Osteocyte (in vitro differentiated cells): Measurements from ENCODE around the gene PBX2. TPM values are rescaled to one million over a fixed set of nuclear protein-coding genes. Genes with fewer than 3 reads are reported as not detected.
"Not testable (repeated sequence)": the region's sequence is repeated elsewhere in the genome, so short reads cannot be mapped to it uniquely, and the experiment has no call there.

ENCODE experiments used
- DNase-seq: peaks from one replicate; pipeline ENCODE4 v3.0.0; 2021; ENCODE audit warnings: mixed read lengths; ENCODE audit not compliant: unreplicated experiment; ENCODE audit errors: extremely low spot score
- H3K27ac Mint-ChIP-seq: one replicate; pipeline ENCODE4 v1.8.0; 2021; ENCODE audit warnings: mild to moderate bottlenecking, mixed read lengths; ENCODE audit not compliant: unreplicated experiment
- H3K27me3 Mint-ChIP-seq: one replicate; pipeline ENCODE4 v1.8.0; 2021; ENCODE audit warnings: mixed read lengths; ENCODE audit not compliant: unreplicated experiment
- H3K36me3 Mint-ChIP-seq: one replicate; pipeline ENCODE4 v1.8.0; 2021; ENCODE audit warnings: mixed read lengths; ENCODE audit not compliant: unreplicated experiment
- H3K4me1 Mint-ChIP-seq: one replicate; pipeline ENCODE4 v1.8.0; 2021; ENCODE audit warnings: mixed read lengths; ENCODE audit not compliant: unreplicated experiment
- H3K4me3 Mint-ChIP-seq: one replicate; pipeline ENCODE4 v1.8.0; 2021; ENCODE audit warnings: mild to moderate bottlenecking, moderate library complexity, mixed read lengths; ENCODE audit not compliant: unreplicated experiment
- H3K9me3 Mint-ChIP-seq: one replicate; pipeline ENCODE4 v1.8.0; 2021; ENCODE audit warnings: mixed read lengths; ENCODE audit not compliant: unreplicated experiment
- total RNA-seq: library from RNA; stranded (reverse); gene quantifications from 2 replicates; pipeline ENCODE4 v1.2.1, GENCODE V29; 2021
- TF ChIP-seq, protein P1 (sequence below): fragments of 200-600 bp; sonication (generic); IDR thresholded peaks from 2 replicates; pipeline ENCODE4 v1.5.0; 2021; ENCODE audit warnings: antibody characterized with exemption, mild to moderate bottlenecking, moderate library complexity

Gene PBX2
- total RNA-seq, 1 donor from 2014 or later = 77.1 TPM

DNA sequence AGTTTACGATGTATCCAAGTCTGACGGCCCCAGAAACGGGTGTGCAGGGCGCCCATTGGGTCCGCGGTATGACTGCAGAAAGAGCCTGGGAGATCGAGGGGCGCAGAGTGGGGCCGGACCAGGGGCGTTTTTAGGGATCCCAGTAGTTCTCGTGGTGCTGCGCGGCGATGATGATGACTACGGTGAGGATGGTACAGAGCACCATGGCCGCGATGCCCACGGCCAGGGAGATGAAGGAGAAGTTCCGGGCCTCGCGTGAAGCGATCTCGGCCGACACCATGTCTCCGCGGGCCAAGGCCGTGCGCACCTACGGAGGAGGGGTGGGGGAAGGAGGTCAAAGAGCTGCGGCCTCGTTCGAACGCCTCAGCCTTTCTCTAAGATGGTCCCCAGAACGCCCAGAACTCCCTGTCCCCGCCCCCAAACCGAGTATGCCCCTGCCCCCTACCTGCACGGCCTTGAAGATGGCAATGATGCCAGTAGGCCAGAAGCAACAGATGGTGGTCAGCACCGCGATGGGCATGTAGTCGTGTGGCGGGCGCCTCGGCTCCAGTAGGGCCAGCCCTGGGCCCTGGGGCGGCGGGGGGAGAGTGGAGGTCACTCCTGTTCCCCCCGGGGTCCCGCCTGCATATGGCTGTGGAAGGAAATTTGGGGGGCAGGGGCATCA lies 40.8 kb downstream of the PBX2 start:
- H3K9me3 Mint-ChIP-seq = no peaks in the 10 kb centered on the region
- H3K4me1 Mint-ChIP-seq = peaks cover 23% of the 10 kb centered on the region
- TF ChIP-seq, protein P1, sequence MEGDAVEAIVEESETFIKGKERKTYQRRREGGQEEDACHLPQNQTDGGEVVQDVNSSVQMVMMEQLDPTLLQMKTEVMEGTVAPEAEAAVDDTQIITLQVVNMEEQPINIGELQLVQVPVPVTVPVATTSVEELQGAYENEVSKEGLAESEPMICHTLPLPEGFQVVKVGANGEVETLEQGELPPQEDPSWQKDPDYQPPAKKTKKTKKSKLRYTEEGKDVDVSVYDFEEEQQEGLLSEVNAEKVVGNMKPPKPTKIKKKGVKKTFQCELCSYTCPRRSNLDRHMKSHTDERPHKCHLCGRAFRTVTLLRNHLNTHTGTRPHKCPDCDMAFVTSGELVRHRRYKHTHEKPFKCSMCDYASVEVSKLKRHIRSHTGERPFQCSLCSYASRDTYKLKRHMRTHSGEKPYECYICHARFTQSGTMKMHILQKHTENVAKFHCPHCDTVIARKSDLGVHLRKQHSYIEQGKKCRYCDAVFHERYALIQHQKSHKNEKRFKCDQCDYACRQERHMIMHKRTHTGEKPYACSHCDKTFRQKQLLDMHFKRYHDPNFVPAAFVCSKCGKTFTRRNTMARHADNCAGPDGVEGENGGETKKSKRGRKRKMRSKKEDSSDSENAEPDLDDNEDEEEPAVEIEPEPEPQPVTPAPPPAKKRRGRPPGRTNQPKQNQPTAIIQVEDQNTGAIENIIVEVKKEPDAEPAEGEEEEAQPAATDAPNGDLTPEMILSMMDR = no peak

DNA sequence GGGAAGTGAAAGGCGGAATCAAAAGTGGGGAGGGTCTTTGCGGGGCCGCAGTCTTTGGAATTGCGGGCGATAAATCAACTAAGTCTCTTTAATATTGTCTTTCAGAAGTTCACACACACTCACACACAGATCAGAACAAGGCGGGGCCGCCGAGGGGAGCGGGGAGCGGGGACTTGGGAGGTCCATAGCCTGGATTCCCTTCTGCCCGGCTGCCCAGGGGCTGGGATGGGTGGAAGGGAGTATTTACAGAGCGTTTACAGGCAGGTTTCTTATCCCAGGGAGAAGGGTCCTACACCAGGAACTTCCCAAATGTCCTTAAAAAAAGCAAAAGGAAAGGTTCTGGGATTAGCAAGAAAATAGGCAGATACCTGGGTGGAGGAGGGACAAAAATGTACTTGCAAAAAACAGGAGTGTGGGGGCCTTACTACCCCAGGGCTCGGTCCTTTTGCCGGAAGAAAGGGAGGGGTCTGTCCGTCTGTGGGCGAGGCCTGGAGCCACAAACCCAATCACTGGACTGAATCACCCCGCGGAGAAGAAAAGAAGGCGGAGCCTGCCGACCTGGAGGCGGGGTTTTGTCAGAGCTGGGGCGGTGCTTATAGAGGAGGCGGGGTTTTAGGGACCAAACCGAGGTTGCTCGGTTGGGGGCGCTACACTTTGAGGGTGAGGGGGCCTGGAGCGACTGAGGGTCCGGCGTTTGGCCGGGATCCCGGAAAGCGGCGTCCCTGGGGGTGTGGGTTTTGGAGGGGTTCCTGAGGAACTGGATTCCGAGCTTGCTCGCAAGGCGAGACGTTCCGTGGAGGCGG lies 41.5 kb downstream of the PBX2 start:
- Mint-ChIP-seq H3K27me3 (no peaks in the 10 kb centered on the region), H3K4me1 (peaks cover 22% of the 10 kb centered on the region), H3K36me3 (peaks cover 2% of the 10 kb centered on the region), H3K4me3 (no peak overlapping the region), H3K9me3 (no peaks in the 10 kb centered on the region), H3K27ac (no peak overlapping the region)
- TF ChIP-seq, protein P1 = no peak
- DNase-seq = no peak

More for the DNA sequence above, 40.8 kb downstream of the PBX2 start:
- peaks cover 2% of the 10 kb centered on the region for H3K36me3 Mint-ChIP-seq
- H3K27me3 Mint-ChIP-seq = no peaks in the 10 kb centered on the region
- DNase-seq = no peak
- no peak overlapping the region for H3K4me3 Mint-ChIP-seq
- no peak overlapping the region for H3K27ac Mint-ChIP-seq

DNA sequence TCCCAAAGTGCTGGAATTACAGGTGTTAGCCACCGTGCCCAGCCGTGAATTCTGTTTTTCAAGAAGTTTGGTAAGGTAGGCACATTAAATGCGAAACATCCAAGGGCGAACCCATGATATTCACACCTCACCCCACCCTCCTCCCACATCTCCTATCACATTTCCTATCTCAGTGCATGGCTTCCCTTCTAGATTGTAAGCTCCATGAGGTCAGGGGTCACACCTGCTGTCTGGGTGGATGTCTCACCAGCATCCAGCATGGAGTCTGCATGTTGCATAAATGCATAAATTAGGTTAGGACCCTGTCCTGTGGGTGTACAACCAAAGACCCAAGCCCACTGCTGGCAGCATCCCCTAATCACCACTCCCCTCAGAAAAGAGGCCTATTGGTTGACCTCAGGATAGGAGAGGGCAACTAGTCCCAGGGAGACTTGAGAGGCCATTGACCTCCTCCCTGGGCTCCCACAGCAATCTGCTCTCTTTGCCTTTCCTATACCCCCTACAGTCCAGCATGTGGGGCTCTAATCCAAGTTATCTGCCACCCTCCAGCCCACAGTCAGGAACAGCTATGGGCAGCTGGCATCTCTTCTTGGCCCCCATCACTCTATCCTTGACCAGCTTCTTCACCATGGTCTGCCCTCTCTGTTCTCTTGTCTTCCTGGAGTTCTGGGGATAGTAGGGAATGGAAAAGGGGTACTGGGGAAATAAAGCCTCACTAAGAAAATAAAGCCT lies 42.4 kb downstream of the PBX2 start:
- Mint-ChIP-seq H3K9me3 (no peaks in the 10 kb centered on the region), H3K4me1 (peaks cover 14% of the 10 kb centered on the region), H3K27me3 (no peaks in the 10 kb centered on the region), H3K27ac (no peak overlapping the region), H3K4me3 (no peak overlapping the region), H3K36me3 (peaks cover 2% of the 10 kb centered on the region)
- TF ChIP-seq, protein P1 = no peak
- no peak for DNase-seq

DNA sequence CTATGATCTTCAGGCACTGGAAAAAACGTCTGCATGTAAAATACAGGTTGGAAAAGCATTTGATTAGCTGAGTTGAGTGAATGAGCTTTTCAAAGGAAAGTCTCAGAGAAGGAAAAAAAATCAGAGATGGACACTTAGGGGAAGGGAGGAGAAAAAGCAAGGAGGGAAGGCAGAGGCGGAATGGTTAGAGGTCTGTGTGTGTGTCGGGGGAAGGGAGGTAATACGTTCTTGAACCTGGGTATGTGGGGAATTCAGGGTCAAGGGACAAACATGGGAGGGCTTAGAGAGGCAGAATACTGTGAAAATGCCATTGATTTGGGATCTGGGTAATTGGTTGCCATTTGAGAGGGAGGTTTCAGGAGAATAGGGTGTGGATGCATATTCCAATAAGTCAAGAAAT lies 43.3 kb downstream of the PBX2 start:
- peaks cover 2% of the 10 kb centered on the region for H3K36me3 Mint-ChIP-seq
- no peak overlapping the region for H3K27ac Mint-ChIP-seq
- no peaks in the 10 kb centered on the region for H3K9me3 Mint-ChIP-seq
- H3K4me1 Mint-ChIP-seq = peaks cover 8% of the 10 kb centered on the region
- TF ChIP-seq, protein P1 = no peak
- no peak overlapping the region for H3K4me3 Mint-ChIP-seq
- no peaks in the 10 kb centered on the region for H3K27me3 Mint-ChIP-seq
- DNase-seq = no peak

DNA sequence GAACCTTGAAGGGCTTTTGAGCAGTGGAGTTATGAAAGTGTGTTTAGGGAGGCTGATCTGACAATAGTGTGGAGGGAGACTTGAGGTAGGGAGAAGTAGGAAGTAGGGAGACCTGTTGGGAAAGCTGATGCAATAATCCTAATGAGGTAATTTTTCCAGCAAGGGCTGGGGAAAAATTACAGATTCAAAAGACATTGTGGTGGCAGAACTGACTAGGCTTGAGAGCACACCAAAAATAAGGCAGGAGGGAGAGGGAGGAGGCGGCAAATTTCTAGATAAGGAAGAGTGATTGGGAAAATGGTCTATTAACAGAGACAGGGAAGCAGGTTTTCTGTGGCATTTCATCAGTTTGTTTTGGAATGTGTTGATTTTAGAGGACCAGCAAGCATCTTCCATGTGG lies 43.7 kb downstream of the PBX2 start:
- H3K4me3 Mint-ChIP-seq = no peak overlapping the region
- peaks cover 6% of the 10 kb centered on the region for H3K4me1 Mint-ChIP-seq
- DNase-seq = no peak
- H3K36me3 Mint-ChIP-seq = peaks cover 2% of the 10 kb centered on the region
- H3K9me3 Mint-ChIP-seq = no peaks in the 10 kb centered on the region
- H3K27me3 Mint-ChIP-seq = no peaks in the 10 kb centered on the region
- H3K27ac Mint-ChIP-seq = no peak overlapping the region
- TF ChIP-seq, protein P1 = no peak

DNA sequence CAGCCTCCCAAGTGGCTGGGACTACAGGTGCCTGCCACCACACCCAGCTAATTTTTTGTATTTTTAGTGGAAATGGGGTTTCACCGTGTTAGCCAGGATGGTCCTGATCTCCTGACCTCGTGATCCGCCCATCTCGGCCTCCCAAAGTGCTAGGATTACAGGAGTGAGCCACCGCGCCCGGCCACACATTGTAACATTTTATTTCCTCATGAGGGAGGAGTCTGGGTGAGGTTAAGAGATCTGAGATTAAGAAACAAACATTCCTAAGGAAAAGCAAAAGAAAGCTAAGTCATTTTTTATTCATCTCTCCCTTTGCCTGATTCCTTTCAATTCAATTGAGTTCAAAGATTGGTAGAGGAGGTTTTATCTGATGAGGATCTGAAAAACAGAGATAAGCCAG lies 45.8 kb downstream of the PBX2 start:
- H3K4me1 Mint-ChIP-seq, H3K27me3 Mint-ChIP-seq, H3K9me3 Mint-ChIP-seq, DNase-seq, H3K4me3 Mint-ChIP-seq, H3K36me3 Mint-ChIP-seq, H3K27ac Mint-ChIP-seq: not testable (repeated sequence)
